ENCODE results near the gene DDX3X.
A peak's percentile ranks its signal among the peaks of the same experiment; 100 is the strongest.
"Not testable (repeated sequence)": the region's sequence is repeated elsewhere in the genome, so short reads cannot be mapped to it uniquely, and the experiment has no call there.

DDX3X gene

GRCh38 chrX:41333744-41334362, at the start of gene DDX3X:
Gene DDX3X, plus strand, starts transcription at chrX:41334162. Its CDS starts 91 bp downstream, at chrX:41334253.
- peak; percentile 86 for DNase-seq

GRCh38 chrX:41285928-41286327, 48.0 kb upstream of the DDX3X start:
- DNase-seq: not testable (repeated sequence)

DNA sequence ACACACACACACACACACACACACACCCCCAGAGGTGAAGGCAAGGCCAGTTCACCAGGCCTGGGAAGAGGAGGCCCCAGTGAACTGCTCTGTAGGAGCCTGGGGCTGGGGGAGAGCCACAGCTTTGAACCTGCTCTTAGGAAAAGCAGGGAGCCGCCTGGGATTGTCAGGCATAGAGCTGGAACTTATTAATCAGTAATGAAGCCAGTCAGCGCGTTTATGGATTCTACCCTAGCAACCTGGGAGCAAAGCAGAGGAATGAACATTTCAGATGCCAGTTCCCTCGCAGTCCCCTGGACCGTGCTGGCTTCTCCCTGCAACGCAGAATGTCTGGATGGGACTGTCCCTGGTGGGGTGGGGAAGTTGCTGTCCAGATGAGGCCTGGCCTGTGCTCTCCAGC, 45.3 kb upstream of the DDX3X start:
- no peak for DNase-seq

DNA sequence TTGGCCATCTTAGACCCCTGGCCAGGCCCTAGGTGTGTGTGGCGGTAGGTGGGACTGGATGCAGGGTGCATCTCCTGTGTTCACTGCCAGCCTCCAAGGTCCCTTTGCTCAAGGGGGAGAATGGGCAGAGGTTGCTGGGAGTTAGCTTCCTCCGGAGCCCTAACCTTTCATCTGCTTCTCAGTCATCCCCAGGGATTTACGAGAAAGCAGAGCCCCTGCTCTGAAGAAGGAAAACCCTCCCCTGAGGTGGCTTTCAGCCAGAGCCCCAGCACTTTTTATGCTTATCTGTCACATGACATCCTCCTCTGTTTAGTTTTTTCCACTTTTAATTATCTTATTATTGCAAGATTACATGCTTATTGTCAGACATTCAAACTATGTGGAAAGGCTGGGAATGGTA, 44.9 kb upstream of the DDX3X start:
- no peak for DNase-seq

- no peak for DNase-seq
Observed at GRCh38 chrX:41291309-41291708, 42.7 kb upstream of the DDX3X start.

GRCh38 chrX:41293269-41293668, 40.7 kb upstream of the DDX3X start:
- DNase-seq: no peak

DNA sequence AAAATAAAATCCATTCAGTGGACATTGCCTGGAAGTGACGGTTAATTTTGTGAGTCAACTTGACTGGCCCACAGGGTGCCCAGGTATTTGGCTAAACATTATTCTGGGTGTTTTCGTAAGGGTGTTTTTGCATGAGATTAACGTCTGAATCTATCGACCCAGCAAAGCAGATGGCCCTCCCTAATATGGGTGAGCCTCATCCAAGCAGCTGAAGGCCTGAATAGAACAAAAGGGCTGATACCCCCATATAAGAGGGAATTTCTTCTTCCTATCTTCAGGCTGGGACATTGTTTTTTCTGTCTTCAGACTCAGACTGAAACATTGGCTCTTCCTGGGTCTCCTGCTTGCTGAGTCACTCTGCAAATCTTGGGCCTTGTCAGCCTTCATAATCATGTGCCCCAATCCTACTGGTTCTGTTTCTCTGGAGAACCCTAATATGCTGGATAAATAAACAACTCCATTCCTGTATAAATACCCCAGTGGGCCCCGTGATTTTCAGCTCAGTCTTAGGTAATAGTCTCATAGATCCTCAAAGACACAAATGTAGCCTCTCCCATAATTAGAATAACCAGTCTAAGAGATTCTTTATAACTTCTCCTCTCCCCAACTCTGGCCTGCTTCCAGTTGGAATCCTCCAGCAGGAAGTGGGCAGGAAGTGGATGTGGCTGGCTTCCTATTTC, 33.1 kb upstream of the DDX3X start:
- DNase-seq: no peak

- DNase-seq: no peak
Observed at GRCh38 chrX:41301438-41301824, 32.5 kb upstream of the DDX3X start.

DNA sequence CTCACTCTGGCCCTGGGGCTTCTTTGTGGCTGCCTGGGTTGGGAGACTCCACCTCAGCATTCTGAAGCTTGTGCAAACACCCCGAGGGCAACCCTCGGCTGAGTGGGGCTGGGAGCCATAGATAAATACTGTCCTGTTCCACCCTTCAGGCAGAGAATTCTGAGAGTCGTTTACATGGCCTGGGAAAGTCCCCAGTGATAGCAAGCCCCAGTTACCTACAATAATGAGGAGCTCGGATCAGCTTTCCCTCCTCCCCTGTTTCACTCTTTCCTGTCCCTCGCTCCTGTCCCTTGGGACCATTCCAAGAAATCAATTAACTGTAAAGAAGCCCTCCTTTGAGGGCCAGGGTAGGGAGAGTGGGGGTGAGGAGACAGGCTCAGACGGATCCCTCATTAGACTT, 31.6 kb upstream of the DDX3X start:
- DNase-seq: no peak

- no peak for DNase-seq
Observed at GRCh38 chrX:41303013-41303412, 30.9 kb upstream of the DDX3X start.

DNA sequence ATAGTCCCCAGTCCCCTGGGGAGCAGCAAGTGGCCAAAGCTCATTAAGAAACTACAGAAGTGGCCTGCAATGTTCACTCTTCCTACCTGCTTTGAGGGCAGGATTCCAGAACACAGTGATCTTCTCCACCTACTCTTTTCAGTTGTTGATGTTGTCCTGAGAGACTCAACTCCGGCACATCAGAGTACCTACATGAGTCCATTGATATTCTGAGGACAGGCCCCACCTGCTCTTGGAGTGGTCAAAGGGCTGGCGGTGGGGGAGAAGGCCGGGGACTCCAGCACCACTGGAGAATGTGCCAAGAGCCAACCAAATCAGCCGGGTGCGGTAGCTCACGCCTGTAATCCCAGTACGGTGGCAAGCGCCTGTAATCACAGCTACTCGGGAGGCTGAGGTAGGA, 29.8 kb upstream of the DDX3X start:
- no peak for DNase-seq

DNA sequence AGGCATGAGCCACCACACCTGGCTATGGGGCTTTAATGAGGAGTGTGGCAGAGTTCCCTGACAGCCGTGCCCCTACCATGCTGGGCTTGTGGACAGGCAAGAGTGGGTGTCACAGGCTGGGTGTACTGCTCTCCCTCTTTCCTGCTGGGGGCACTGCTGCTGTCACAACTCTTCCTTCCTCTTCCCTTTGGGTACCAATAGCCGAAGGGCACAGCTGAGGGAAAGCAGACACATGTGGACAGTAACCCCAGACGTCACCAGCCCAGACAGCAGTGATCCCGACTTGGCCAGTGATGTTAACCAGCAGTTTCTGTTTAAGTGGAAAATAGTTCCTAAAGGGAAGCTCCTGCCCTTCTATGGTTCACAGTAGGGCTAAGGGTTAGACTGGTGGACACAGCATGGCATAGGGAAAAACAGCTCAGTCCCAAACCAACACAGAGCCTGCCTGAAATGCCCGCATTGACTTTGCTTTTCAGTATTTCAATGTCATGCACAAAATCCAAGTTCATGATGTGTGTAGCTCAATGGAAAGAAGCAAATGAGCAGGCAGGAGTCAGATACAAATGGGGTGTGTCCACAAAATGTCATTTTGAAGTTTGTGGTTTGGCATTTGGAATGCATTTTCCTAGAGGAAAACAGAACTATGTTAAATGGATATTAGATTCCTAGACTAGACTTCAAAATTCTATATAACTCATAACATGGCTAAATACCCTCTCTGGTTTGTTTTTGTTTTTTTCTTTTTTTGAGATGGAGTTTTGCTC, 24.9 kb upstream of the DDX3X start:
- no peak for DNase-seq

- DNase-seq: no peak
Observed at GRCh38 chrX:41312786-41313185, 21.2 kb upstream of the DDX3X start.

GRCh38 chrX:41313419-41313818, 20.5 kb upstream of the DDX3X start:
- no peak for DNase-seq

- no peak for DNase-seq
Observed at GRCh38 chrX:41314204-41314603, 19.8 kb upstream of the DDX3X start.

GRCh38 chrX:41314881-41315280, 19.1 kb upstream of the DDX3X start:
- no peak for DNase-seq

DNA sequence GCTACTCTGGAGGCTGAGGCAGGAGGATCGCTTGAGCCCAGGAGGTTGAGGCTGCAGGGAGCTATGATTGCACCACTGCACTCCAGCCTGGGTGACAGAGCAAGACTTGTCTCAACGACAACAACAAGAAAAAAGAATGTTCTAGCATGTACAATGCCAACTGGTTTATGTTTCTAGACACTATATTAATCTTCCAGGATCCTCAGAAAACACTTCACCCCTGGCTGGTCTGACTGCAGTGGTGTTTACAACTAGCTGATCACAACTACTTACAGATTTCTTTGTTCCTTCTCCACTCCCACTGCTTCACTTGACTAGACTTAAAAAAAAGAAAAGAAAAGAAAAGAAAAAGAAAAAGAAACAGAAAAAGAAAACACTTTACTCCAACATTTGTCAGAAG, 17.7 kb upstream of the DDX3X start:
- not testable (repeated sequence) for DNase-seq

GRCh38 chrX:41317477-41318208, 16.3 kb upstream of the DDX3X start:
- no peak for DNase-seq

DNA sequence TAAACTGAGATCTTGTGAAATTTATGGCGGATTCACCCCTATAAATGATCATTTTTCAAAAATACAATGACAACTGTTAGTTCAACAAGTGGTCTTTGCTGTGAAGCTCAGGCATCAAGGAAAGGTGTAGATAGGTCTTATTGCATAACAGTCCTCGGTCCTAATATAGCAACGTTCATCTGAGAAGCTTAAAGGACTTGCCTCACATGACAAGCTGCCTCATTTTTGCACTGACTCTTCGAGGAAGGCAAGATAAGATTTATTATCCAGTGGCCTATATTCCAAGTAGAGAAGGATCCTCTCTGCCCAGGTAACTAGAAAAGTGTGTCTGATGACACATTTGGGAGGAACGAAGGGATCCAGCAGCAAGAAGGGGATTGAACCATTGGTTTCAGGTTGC, 13.6 kb upstream of the DDX3X start:
- no peak for DNase-seq

DNA sequence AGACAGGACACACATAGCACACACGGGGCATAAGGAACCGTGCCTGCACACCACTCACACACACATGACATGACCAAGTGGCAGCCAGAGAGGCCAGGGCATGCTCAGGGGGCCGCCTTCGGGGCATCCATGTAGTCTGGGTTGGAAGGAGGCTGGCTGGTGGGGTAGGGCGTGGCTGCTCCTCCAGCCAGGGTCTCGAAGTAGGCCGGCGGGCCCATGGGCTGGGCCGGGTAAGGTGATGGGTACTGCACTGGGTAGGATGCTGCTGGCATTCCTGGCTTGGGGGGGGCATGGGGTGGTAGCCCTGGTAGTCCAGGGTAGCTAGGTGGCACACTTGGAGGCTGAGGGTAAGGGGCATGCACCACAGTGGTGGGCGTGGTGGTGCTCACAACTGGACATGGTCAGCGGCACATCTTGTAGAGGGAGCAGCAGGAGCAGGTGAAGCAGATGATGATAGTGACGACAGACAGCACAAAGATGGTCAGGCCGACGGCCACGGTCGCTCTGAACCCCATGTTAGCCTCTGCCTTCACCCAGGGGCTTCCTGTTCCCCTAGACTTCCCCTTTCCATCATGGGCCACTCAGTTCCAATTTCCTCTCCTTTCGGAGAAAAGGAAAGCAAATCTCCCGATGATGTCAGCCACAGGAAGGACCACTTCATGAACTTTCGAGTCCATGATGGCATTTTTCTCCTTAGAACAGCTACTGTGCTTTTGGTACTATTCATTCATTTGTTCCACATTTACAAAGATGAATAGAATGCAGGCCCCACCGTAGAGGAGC, 10.9 kb upstream of the DDX3X start:
- DNase-seq: no peak

GRCh38 chrX:41326431-41326830, 7.5 kb upstream of the DDX3X start:
- no peak for DNase-seq

DNA sequence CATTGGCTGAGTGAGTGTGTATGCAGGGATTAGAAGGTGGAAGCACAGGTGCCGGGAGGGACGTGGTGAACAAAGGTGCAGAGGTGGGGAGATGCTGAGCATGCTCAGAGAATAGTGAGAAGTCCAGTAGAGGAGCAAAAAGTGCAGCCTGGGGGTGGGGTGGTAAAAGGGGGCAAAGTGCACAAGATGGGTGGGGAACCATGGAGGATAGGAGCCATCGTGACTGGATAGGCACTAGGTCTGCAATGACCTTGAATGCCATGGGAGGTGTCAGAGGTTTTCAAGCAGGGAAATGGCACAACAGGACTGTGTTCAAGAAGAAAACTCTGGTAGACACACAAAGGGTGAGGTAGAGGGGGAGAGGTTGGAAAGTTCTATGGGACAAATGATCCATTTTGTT, 6.6 kb upstream of the DDX3X start:
- no peak for DNase-seq

GRCh38 chrX:41329101-41329500, 4.9 kb upstream of the DDX3X start:
- DNase-seq: no peak
